ENCODE measurements around the gene ADAMTS17.

ADAMTS17 gene

GRCh38 chr15:100224206-100225185 is 117.3 kb downstream of the ADAMTS17 start:
- DNase-seq (ENCODE audit: low read depth in 2 of 2, low spot score in 1 of 2), result no peak

- no peak for DNase-seq (ENCODE audit: low read depth in 2 of 2, low spot score in 1 of 2)
Observed at GRCh38 chr15:100222349-100222715, 119.4 kb downstream of the ADAMTS17 start.

- DNase-seq (ENCODE audit: low read depth in 2 of 2, low spot score in 1 of 2), result no peak
Observed at GRCh38 chr15:100221471-100222348, 120.1 kb downstream of the ADAMTS17 start.

- no peak for DNase-seq (ENCODE audit: low read depth in 2 of 2, low spot score in 1 of 2)
Observed at GRCh38 chr15:100220058-100220768, 121.6 kb downstream of the ADAMTS17 start.

- no peak for DNase-seq (ENCODE audit: low read depth in 2 of 2, low spot score in 1 of 2)
Observed at GRCh38 chr15:100218434-100218833, 123.3 kb downstream of the ADAMTS17 start.

- DNase-seq (ENCODE audit: low read depth in 2 of 2, low spot score in 1 of 2), result no peak
Observed at GRCh38 chr15:100216182-100216581, 125.6 kb downstream of the ADAMTS17 start.

- DNase-seq (ENCODE audit: low read depth in 2 of 2, low spot score in 1 of 2), result no peak
Observed at GRCh38 chr15:100215843-100216169, 126.0 kb downstream of the ADAMTS17 start.

- no peak for DNase-seq (ENCODE audit: low read depth in 2 of 2, low spot score in 1 of 2)
Observed at GRCh38 chr15:100215031-100215842, 126.5 kb downstream of the ADAMTS17 start.

GRCh38 chr15:100211855-100212850 is 129.6 kb downstream of the ADAMTS17 start:
- no peak for DNase-seq (ENCODE audit: low read depth in 2 of 2, low spot score in 1 of 2)

GRCh38 chr15:100210338-100210737 is 131.4 kb downstream of the ADAMTS17 start:
- no peak for DNase-seq (ENCODE audit: low read depth in 2 of 2, low spot score in 1 of 2)

GRCh38 chr15:100208921-100209603 is 132.7 kb downstream of the ADAMTS17 start:
- no peak for DNase-seq (ENCODE audit: low read depth in 2 of 2, low spot score in 1 of 2)

GRCh38 chr15:100207053-100207452 is 134.7 kb downstream of the ADAMTS17 start:
- no peak for DNase-seq (ENCODE audit: low read depth in 2 of 2, low spot score in 1 of 2)

GRCh38 chr15:100206643-100207042 is 135.1 kb downstream of the ADAMTS17 start:
- no peak for DNase-seq (ENCODE audit: low read depth in 2 of 2, low spot score in 1 of 2)

GRCh38 chr15:100205549-100206295 is 136.1 kb downstream of the ADAMTS17 start:
- DNase-seq (ENCODE audit: low read depth in 2 of 2, low spot score in 1 of 2), result no peak

GRCh38 chr15:100204771-100205170 is 137.0 kb downstream of the ADAMTS17 start:
- no peak for DNase-seq (ENCODE audit: low read depth in 2 of 2, low spot score in 1 of 2)

GRCh38 chr15:100204211-100204610 is 137.6 kb downstream of the ADAMTS17 start:
- no peak for DNase-seq (ENCODE audit: low read depth in 2 of 2, low spot score in 1 of 2)

GRCh38 chr15:100202309-100202960 is 139.3 kb downstream of the ADAMTS17 start:
- DNase-seq (ENCODE audit: low read depth in 2 of 2, low spot score in 1 of 2), result no peak
